Vagina (tissue), 2 donors: ENCODE results near the gene CASD1.

Experiments
- POLR2A ChIP-seq, 2 donors: fragments of 450-650 bp; IDR thresholded peaks; one replicate each; pipeline ENCODE4 v1.6.1; 2017; ENCODE audit warnings: antibody characterized with exemption in 2 of 2, mild to moderate bottlenecking in 2 of 2, moderate library complexity in 2 of 2
- TF ChIP-seq, protein P1 (sequence below), 3 experiments: fragments of 450-650 bp in 2 of 3; fragments of 200-600 bp in 1 of 3; sonication (generic) in 1 of 3; IDR thresholded peaks; one replicate each; pipeline ENCODE4 v1.5.1; 2017 to 2019; ENCODE audit warnings: antibody characterized with exemption in 3 of 3, mild to moderate bottlenecking in 2 of 3, moderate library complexity in 2 of 3

DNA sequence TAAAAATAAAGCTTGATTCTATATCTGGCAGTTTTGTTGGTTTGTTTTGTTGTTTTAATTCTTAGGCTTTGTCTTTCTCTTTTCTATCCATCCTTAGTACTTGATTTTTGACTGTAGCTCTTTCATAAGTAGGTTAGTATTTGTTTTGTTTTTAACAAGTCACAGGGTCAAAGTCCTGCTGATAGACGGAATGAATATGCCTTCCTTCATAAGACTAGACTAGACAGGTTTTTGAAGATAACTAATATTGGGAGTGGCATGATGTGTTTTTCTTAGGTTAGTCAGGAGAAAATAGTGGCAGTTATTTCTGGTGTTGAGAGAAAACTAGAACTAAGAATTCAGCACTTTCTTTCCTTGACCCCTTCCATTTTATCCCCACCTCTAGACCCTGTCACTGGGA lies 50.4 kb downstream of the CASD1 start:
- TF ChIP-seq, protein P1, sequence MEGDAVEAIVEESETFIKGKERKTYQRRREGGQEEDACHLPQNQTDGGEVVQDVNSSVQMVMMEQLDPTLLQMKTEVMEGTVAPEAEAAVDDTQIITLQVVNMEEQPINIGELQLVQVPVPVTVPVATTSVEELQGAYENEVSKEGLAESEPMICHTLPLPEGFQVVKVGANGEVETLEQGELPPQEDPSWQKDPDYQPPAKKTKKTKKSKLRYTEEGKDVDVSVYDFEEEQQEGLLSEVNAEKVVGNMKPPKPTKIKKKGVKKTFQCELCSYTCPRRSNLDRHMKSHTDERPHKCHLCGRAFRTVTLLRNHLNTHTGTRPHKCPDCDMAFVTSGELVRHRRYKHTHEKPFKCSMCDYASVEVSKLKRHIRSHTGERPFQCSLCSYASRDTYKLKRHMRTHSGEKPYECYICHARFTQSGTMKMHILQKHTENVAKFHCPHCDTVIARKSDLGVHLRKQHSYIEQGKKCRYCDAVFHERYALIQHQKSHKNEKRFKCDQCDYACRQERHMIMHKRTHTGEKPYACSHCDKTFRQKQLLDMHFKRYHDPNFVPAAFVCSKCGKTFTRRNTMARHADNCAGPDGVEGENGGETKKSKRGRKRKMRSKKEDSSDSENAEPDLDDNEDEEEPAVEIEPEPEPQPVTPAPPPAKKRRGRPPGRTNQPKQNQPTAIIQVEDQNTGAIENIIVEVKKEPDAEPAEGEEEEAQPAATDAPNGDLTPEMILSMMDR (IDR thresholded peaks at IDR 0.05): no peak
- no peak for TF ChIP-seq POLR2A (IDR thresholded peaks at IDR 0.05)
